ENCODE data around the gene ANKRD11. TPM values are rescaled to one million over a fixed set of nuclear protein-coding genes. Genes with fewer than 3 reads are reported as not detected.

ANKRD11 gene
- polyA plus RNA-seq, 1 donor from 2014 or later, result 32.5 TPM

GRCh38 chr16:89285381-89285780 lies 205.0 kb downstream of the ANKRD11 start:
- Histone ChIP-seq H3K9ac (ENCODE audit: low read length) (no peak overlapping the region), H3K9me3 (ENCODE audit: low read length) (no peaks in the 10 kb centered on the region), H4K20me1 (ENCODE audit: insufficient read depth) (no peaks in the 10 kb centered on the region), H3K27ac (ENCODE audit: low read length) (no peak overlapping the region), H3K4me3 (ENCODE audit: low read length) (no peak overlapping the region), H3K9me2 (ENCODE audit: insufficient read depth, low read length) (no peaks in the 10 kb centered on the region), H3F3A (ENCODE audit: insufficient read depth, low read length, poor library complexity, severe bottlenecking) (no peaks in the 10 kb centered on the region), H2AFZ (ENCODE audit: low read depth, low read length) (no peak overlapping the region), H3K4me2 (ENCODE audit: low read length) (no peak overlapping the region), H3K79me2 (replicated peaks; ENCODE audit: insufficient read depth, low read length) (no peaks in the 10 kb centered on the region), H3K36me3 (ENCODE audit: insufficient read depth, low read length) (peaks cover 4% of the 10 kb centered on the region), H3K27me3 (ENCODE audit: insufficient read depth, low read depth, low read length) (no peaks in the 10 kb centered on the region)
- TF ChIP-seq RAD21 (conservative IDR thresholded peaks at IDR 0.05), result no peak
- no peak for TF ChIP-seq POLR2AphosphoS5 (IDR thresholded peaks at IDR 0.05)

DNA sequence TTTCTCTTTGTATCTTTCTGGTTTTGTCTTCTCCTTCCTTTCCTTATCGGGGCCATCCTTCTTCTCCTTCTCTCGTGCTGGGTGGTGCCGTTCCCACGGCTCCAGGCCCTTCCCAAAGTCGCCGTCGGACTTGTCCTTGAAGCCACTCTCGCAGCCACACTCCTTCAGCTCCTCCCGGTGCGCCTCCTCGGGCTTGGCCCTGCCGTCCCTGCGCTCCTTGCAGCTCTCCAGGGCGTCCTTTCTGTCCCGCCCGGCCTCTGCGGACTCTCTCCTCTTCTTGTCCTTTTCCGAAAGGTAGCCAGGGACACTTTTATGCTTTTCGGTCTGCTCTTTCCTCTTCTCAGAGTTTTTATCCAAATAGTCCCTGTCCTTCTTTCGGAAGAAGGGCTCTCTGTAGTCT lies 206.9 kb downstream of the ANKRD11 start:
- H3K27me3 ChIP-seq (ENCODE audit: insufficient read depth, low read depth, low read length), result no peaks in the 10 kb centered on the region
- no peak for TF ChIP-seq RAD21 (conservative IDR thresholded peaks at IDR 0.05)
- no peak for TF ChIP-seq POLR2AphosphoS5 (IDR thresholded peaks at IDR 0.05)
- TF ChIP-seq CTCF (IDR thresholded peaks at IDR 0.05; ENCODE audit: poor library complexity, severe bottlenecking), result no peak
- no peak for TF ChIP-seq EZH2 (IDR thresholded peaks at IDR 0.05; ENCODE audit: borderline replicate concordance, insufficient read depth, low read length, poor library complexity, severe bottlenecking)
- TF ChIP-seq MXI1 (conservative IDR thresholded peaks at IDR 0.05; ENCODE audit: poor library complexity, severe bottlenecking), result no peak
- no peak for TF ChIP-seq EP300 (conservative IDR thresholded peaks at IDR 0.05; ENCODE audit: poor library complexity, severe bottlenecking)
- no peak for TF ChIP-seq TAF1 (IDR thresholded peaks at IDR 0.05; ENCODE audit: low read depth)
- no peak for TF ChIP-seq REST (IDR thresholded peaks at IDR 0.05; ENCODE audit: borderline replicate concordance)
- TF ChIP-seq SMC3 (conservative IDR thresholded peaks at IDR 0.05; ENCODE audit: poor library complexity), result no peak
- no peaks in the 10 kb centered on the region for H3K9me2 ChIP-seq (ENCODE audit: insufficient read depth, low read length)
- no peaks in the 10 kb centered on the region for H3K36me3 ChIP-seq (ENCODE audit: insufficient read depth, low read length)
- no peak overlapping the region for H3K4me3 ChIP-seq (ENCODE audit: low read length)
- no peak overlapping the region for H3K4me2 ChIP-seq (ENCODE audit: low read length)
- H2AFZ ChIP-seq (ENCODE audit: low read depth, low read length), result no peak overlapping the region
- no peaks in the 10 kb centered on the region for H3K79me2 ChIP-seq (replicated peaks; ENCODE audit: insufficient read depth, low read length)
- H3F3A ChIP-seq (ENCODE audit: insufficient read depth, low read length, poor library complexity, severe bottlenecking), result no peaks in the 10 kb centered on the region
- H4K20me1 ChIP-seq (ENCODE audit: insufficient read depth), result no peaks in the 10 kb centered on the region
- H3K9ac ChIP-seq (ENCODE audit: low read length), result no peak overlapping the region
- H3K27ac ChIP-seq (ENCODE audit: low read length), result no peak overlapping the region
- H3K9me3 ChIP-seq (ENCODE audit: low read length), result no peaks in the 10 kb centered on the region

GRCh38 chr16:89282523-89282922 lies 207.8 kb downstream of the ANKRD11 start:
- H3K4me3 ChIP-seq (ENCODE audit: low read length), result no peak overlapping the region
- TF ChIP-seq TAF1 (IDR thresholded peaks at IDR 0.05; ENCODE audit: low read depth) (no peak), RAD21 (conservative IDR thresholded peaks at IDR 0.05) (no peak), SMC3 (conservative IDR thresholded peaks at IDR 0.05; ENCODE audit: poor library complexity) (no peak), EZH2 (IDR thresholded peaks at IDR 0.05; ENCODE audit: borderline replicate concordance, insufficient read depth, low read length, poor library complexity, severe bottlenecking) (no peak), POLR2AphosphoS5 (IDR thresholded peaks at IDR 0.05) (no peak), EP300 (conservative IDR thresholded peaks at IDR 0.05; ENCODE audit: poor library complexity, severe bottlenecking) (no peak), CTCF (IDR thresholded peaks at IDR 0.05; ENCODE audit: poor library complexity, severe bottlenecking) (no peak), MXI1 (conservative IDR thresholded peaks at IDR 0.05; ENCODE audit: poor library complexity, severe bottlenecking) (no peak), REST (IDR thresholded peaks at IDR 0.05; ENCODE audit: borderline replicate concordance) (no peak)
- no peaks in the 10 kb centered on the region for H3F3A ChIP-seq (ENCODE audit: insufficient read depth, low read length, poor library complexity, severe bottlenecking)
- no peaks in the 10 kb centered on the region for H3K9me3 ChIP-seq (ENCODE audit: low read length)
- no peak overlapping the region for H3K9ac ChIP-seq (ENCODE audit: low read length)
- H3K4me2 ChIP-seq (ENCODE audit: low read length), result no peak overlapping the region
- H3K36me3 ChIP-seq (ENCODE audit: insufficient read depth, low read length), result no peaks in the 10 kb centered on the region
- no peaks in the 10 kb centered on the region for H3K9me2 ChIP-seq (ENCODE audit: insufficient read depth, low read length)
- H4K20me1 ChIP-seq (ENCODE audit: insufficient read depth), result no peaks in the 10 kb centered on the region
- no peak overlapping the region for H3K27ac ChIP-seq (ENCODE audit: low read length)
- H2AFZ ChIP-seq (ENCODE audit: low read depth, low read length), result no peak overlapping the region
- H3K27me3 ChIP-seq (ENCODE audit: insufficient read depth, low read depth, low read length), result no peaks in the 10 kb centered on the region
- H3K79me2 ChIP-seq (replicated peaks; ENCODE audit: insufficient read depth, low read length), result no peaks in the 10 kb centered on the region
